GM19395 (cell line): ENCODE measurements around the gene SCYL1.

Experiments used
- ATAC-seq: cut with Tn5 transposase; IDR thresholded peaks from one replicate; pipeline ENCODE4 v1.9.1; 2021; ENCODE audit warnings: mild to moderate bottlenecking, moderate library complexity; ENCODE audit not compliant: unreplicated experiment

Gene SCYL1

DNA sequence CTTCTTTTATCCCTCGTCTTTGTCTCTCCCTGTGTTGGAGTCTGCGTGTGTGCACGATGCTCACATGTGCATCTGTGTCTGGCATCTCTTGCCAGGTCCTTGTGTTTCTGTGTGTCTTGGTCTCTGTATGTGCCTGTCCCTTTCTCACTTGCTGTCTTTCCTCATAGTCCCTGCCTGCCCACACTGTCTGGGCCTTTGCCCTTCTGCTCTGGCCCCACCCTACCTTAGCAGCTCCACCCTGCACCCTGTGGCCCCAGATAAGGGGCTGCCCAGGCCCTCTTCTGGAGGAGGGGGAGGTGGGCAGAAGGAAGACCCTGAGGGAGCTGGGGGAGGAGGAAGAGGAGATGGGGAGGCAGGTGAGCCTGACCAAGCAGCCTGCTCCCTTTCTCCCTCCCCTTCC is 53.8 kb downstream of the SCYL1 start:
- no peak for ATAC-seq

DNA sequence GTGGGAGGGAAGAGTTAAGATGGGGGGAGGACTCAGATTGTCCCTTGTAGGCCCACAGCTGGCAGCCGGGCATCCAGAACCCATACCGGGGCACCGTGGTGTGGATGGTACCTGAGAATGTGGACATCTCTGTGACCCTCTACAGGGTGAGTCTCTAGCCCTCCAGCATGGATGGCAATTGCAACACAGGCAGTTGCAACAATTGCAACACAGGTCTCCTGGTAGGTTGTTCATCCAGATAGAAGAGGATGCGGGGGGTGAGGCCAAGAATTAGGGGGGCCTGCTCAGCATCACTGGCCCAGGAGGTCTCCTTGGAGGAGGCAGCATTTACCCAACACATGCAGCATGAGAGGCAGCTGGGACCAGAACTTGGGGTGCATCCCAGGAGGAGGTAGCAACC is 54.4 kb downstream of the SCYL1 start:
- no peak for ATAC-seq

DNA sequence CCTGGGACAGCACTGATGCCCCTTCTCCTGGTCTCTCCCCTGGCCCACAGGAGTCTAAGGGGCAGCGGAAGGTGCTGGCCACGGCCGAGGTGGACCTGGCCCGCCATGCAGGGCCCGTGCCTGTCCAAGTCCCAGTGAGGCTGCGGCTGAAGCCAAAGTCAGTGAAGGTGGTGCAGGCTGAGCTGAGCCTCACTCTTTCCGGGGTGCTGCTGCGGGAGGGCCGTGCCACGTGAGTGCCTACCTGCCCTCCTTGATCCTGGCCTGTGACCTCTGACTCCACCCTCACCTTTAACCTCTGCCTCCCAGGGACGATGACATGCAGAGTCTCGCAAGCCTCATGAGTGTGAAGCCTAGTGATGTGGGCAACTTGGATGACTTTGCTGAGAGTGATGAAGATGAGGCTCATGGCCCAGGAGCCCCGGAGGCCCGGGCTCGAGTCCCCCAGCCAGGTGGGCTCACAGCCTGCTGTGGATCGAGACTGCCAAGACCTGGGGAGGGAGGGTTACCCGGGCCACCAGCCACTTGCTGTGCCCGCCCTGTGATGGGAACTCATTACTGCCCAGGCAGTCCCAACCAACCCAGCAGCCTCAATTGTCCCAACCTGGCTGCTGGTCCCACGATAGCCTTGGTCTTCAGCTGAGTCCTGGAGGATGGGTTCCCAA is 55.3 kb downstream of the SCYL1 start:
- no peak for ATAC-seq

DNA sequence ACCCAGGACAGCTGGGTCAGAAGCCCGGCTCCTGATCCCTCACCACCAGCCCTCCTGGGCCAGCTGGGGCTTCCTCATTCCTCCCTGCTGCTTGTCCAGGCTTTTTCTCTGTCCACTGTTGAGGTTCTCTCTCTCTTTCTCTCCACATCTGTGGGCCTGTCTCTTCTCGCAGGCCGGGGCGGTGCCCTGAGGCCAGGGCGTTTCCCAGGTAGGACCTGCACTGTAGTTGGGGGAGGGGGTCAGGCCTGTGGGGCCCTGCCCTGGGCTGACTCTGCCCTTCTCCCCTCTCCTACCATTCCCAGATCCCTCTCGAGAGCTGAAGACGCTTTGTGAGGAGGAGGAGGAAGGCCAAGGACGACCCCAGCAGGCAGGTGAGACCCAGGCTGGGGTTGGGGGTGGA is 55.9 kb downstream of the SCYL1 start:
- ATAC-seq: no peak

DNA sequence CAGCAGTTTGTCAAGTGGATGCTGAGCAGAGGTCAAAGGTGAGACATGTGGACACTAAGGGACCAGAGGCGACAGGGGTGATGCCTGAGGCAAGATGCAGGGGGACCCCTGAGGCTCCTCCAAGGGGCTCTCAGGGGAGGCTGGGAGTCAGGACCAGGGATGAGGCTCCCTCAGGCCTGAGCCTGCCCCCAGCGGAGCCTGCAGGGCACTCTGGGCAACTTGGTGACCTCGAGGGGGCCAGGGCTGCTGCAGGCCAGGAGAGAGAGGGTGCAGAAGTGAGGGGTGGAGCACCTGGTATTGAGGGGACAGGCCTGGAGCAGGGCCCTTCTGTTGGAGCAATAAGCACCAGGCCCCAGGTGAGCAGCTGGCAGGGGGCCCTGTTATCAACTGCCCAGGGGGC is 57.0 kb downstream of the SCYL1 start:
- no peak for ATAC-seq

DNA sequence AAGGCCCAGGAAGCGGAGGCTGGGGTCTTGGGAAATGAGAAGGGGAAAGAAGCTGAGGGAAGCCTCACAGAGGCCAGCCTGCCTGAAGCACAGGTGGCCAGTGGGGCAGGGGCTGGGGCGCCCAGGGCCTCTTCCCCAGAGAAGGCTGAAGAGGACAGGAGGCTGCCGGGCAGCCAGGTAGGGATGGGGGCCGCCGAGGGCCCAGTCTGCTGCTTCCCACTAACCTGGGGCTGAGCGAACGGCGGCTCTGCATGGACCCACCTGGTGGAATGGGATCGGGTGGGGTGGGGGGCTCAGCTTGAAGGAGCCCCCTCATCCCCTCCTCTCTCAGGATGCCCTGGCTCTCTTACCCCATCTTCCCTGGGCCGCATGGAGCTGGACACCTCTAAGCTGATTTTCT is 58.7 kb downstream of the SCYL1 start:
- no peak for ATAC-seq

DNA sequence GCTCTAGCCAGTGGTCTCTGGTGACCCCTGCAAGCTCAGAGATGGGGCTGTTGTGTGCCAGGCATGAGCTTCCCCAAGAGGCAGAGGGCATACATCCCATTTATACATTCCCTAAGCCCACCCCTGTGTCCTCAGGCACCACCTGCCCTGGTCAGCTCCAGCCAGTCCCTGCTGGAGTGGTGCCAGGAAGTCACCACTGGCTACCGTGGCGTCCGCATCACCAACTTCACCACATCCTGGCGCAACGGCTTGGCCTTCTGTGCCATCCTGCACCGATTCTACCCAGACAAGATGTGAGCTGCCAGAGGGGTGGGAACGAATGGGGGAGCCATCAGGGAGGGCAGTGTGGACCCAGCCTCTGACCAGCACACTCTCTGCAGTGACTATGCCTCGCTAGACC is 59.2 kb downstream of the SCYL1 start:
- ATAC-seq: no peak

DNA sequence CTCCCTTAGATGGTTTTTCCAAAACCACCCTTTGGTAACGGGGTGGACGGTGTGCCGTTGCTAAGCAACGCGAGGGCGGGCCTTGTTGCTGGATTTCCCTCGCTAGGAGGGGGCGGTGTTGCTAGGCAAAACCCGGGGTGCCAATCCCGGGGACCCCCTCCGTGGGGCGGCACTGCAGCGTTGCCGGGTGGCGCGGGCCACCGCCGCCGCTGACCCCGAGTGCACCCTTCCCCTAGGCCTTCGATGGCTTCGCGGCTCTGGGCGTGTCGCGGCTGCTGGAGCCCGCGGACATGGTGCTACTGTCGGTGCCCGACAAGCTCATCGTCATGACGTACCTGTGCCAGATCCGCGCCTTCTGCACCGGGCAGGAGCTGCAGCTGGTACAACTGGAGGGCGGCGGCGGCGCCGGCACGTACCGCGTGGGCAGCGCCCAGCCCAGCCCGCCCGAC is 59.9 kb downstream of the SCYL1 start:
- no peak for ATAC-seq

DNA sequence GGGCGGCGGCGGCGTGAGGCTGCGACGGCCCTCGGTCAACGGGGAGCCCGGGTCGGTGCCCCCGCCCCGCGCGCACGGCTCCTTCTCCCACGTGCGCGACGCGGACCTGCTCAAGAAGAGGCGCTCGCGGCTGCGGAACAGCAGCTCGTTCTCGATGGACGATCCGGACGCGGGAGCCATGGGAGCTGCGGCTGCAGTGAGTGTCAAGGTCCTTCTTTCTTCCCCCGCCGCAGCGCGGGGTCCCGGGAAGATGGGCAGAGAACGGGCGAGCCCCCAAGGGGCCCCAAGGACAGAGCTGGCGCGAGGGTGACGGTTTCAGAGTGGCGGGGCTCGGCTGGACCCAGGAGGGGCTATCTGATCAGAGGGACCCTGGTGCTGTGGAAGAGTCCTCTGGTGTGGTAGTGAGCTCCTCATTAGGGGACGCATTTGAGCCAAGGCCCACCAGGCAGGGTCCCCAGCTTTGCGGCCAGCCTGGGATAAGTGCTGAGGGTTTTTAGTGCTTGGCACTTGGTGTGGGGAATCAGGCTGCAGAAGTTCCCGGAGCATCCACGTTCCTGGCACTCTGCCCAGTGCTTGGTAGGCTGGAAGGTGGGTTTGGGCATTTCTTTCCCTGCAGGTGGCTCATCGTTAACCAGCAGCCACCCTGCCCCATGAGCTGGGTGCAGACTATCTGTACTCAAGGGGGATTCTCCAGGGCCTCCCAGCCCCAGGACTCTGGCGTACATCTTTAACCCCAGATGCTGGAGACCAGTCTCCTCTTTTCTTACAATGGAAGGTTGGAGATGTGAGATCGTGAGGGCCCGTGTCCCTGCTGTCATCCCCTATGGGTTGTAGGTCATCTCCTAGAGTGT is 60.7 kb downstream of the SCYL1 start:
- no peak for ATAC-seq

DNA sequence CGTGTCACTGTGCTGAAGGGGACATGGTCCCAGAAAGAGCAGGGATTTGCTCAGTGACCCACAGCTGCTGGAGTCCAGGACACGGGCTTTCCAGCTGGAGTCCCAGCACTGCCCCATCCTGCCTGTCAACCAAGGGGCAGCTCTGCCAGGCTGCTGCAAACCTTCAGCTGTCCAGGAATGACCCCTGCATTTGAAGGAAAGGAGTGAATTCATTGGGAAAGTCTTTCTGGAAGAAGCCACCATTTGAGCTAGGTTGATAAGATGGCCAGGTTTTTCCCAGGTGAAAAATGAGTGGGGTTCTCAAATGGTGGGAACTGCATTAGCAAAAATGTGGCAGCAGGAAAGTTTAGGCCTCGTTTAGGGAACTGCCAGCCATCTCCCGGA is 61.4 kb downstream of the SCYL1 start:
- ATAC-seq: no peak

DNA sequence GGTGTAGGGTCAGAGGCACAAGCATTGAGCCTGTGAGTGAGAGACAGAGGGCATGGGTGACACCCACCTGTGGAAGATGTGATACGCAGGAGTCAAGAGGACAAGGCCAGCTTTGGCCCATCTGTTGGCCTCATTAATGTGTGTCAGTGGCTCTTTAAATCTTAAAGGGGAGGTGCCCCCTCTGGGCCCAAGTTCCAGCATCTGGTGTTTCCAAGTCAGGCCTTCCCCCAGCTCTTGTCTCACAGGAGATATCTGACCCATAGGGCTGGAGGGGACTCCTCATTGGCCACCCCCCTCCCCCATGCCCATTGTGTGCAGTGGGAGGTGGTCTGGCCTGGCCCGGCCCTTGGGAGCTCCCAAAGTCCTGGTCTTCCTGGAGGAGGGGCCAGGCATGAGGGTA is 61.8 kb downstream of the SCYL1 start:
- no peak for ATAC-seq
